ENCODE measurements around the gene NSD2.
A peak's percentile ranks its signal among the peaks of the same experiment; 100 is the strongest.

Gene NSD2

GRCh38 chr4:1859389-1859753, 11.8 kb upstream of the NSD2 start:
- in situ Hi-C loops (cut with HindIII; ENCODE audit: low pct_ligation_motif_present, low pct_unique_long_range_greater_than_20kb, low sequenced_read_pairs), result no loop called here
- no peak for DNase-seq

GRCh38 chr4:1862055-1862911, 8.9 kb upstream of the NSD2 start:
- no peak for DNase-seq
- in situ Hi-C loops (cut with HindIII; ENCODE audit: low pct_ligation_motif_present, low pct_unique_long_range_greater_than_20kb, low sequenced_read_pairs), result no loop called here

- in situ Hi-C loops (cut with HindIII; ENCODE audit: low pct_ligation_motif_present, low pct_unique_long_range_greater_than_20kb, low sequenced_read_pairs), result no loop called here
Measured at GRCh38 chr4:1862961-1863296, 8.3 kb upstream of the NSD2 start.

GRCh38 chr4:1863297-1864033, 7.7 kb upstream of the NSD2 start:
- in situ Hi-C loops (cut with HindIII; ENCODE audit: low pct_ligation_motif_present, low pct_unique_long_range_greater_than_20kb, low sequenced_read_pairs), result no loop called here
- no peak for DNase-seq

More at GRCh38 chr4:1862961-1863296, 8.3 kb upstream of the NSD2 start:
- DNase-seq, result no peak

- in situ Hi-C loops (cut with HindIII; ENCODE audit: low pct_ligation_motif_present, low pct_unique_long_range_greater_than_20kb, low sequenced_read_pairs), result no loop called here
- no peak for DNase-seq
Measured at GRCh38 chr4:1864076-1865008, 6.9 kb upstream of the NSD2 start.

GRCh38 chr4:1866189-1866661, 5.0 kb upstream of the NSD2 start:
- in situ Hi-C loops (cut with HindIII; ENCODE audit: low pct_ligation_motif_present, low pct_unique_long_range_greater_than_20kb, low sequenced_read_pairs), result no loop called here
- no peak for DNase-seq

GRCh38 chr4:1868293-1868692, 2.9 kb upstream of the NSD2 start:
- DNase-seq, result no peak
- in situ Hi-C loops (cut with HindIII; ENCODE audit: low pct_ligation_motif_present, low pct_unique_long_range_greater_than_20kb, low sequenced_read_pairs), result no loop called here

GRCh38 chr4:1868912-1869311, 2.3 kb upstream of the NSD2 start:
- in situ Hi-C loops (cut with HindIII; ENCODE audit: low pct_ligation_motif_present, low pct_unique_long_range_greater_than_20kb, low sequenced_read_pairs), result no loop called here

GRCh38 chr4:1869530-1870327, 1.5 kb upstream of the NSD2 start:
- no peak for DNase-seq
- in situ Hi-C loops (cut with HindIII; ENCODE audit: low pct_ligation_motif_present, low pct_unique_long_range_greater_than_20kb, low sequenced_read_pairs), result no loop called here

More at GRCh38 chr4:1868912-1869311, 2.3 kb upstream of the NSD2 start:
- no peak for DNase-seq

GRCh38 chr4:1870328-1870577, 940 bp upstream of the NSD2 start:
- in situ Hi-C loops (cut with HindIII; ENCODE audit: low pct_ligation_motif_present, low pct_unique_long_range_greater_than_20kb, low sequenced_read_pairs), result no loop called here
- DNase-seq, result peak; percentile 82

- DNase-seq, result peak; percentile 34
- in situ Hi-C loops (cut with HindIII; ENCODE audit: low pct_ligation_motif_present, low pct_unique_long_range_greater_than_20kb, low sequenced_read_pairs), result no loop called here
Measured at GRCh38 chr4:1871471-1872021, 353 bp downstream of the NSD2 start.

- DNase-seq, result peak; percentile 62
- in situ Hi-C loops (cut with HindIII; ENCODE audit: low pct_ligation_motif_present, low pct_unique_long_range_greater_than_20kb, low sequenced_read_pairs), result no loop called here
Measured at GRCh38 chr4:1872870-1873269, 1.7 kb downstream of the NSD2 start.

- in situ Hi-C loops (cut with HindIII; ENCODE audit: low pct_ligation_motif_present, low pct_unique_long_range_greater_than_20kb, low sequenced_read_pairs), result no loop called here
- no peak for DNase-seq
Measured at GRCh38 chr4:1873291-1873690, 2.1 kb downstream of the NSD2 start.

GRCh38 chr4:1873776-1874175, 2.6 kb downstream of the NSD2 start:
- peak; percentile 42 for DNase-seq
- in situ Hi-C loops (cut with HindIII; ENCODE audit: low pct_ligation_motif_present, low pct_unique_long_range_greater_than_20kb, low sequenced_read_pairs), result no loop called here

GRCh38 chr4:1874201-1874600, 3.0 kb downstream of the NSD2 start:
- in situ Hi-C loops (cut with HindIII; ENCODE audit: low pct_ligation_motif_present, low pct_unique_long_range_greater_than_20kb, low sequenced_read_pairs), result no loop called here
- no peak for DNase-seq

- in situ Hi-C loops (cut with HindIII; ENCODE audit: low pct_ligation_motif_present, low pct_unique_long_range_greater_than_20kb, low sequenced_read_pairs), result no loop called here
- DNase-seq, result no peak
Measured at GRCh38 chr4:1879485-1879884, 8.3 kb downstream of the NSD2 start.

GRCh38 chr4:1880332-1880731, 9.1 kb downstream of the NSD2 start:
- DNase-seq, result no peak
- in situ Hi-C loops (cut with HindIII; ENCODE audit: low pct_ligation_motif_present, low pct_unique_long_range_greater_than_20kb, low sequenced_read_pairs), result no loop called here

- DNase-seq, result no peak
- in situ Hi-C loops (cut with HindIII; ENCODE audit: low pct_ligation_motif_present, low pct_unique_long_range_greater_than_20kb, low sequenced_read_pairs), result no loop called here
Measured at GRCh38 chr4:1882850-1883271, 11.7 kb downstream of the NSD2 start.
